HUES48 (cell line): ENCODE results near the gene ASAH2.

Experiments
- H3K27ac ChIP-seq: one replicate; pipeline ENCODE4 v1.7.0; 2013; ENCODE audit warnings: low read depth, low read length, inconsistent platforms
- H3K27me3 ChIP-seq: 2 replicates; pipeline ENCODE4 v1.6.1; 2013; ENCODE audit warnings: mild to moderate bottlenecking, low read length; ENCODE audit not compliant: control insufficient read depth, insufficient read depth
- H3K36me3 ChIP-seq: 2 replicates; pipeline ENCODE4 v1.6.1; 2013; ENCODE audit warnings: low read length; ENCODE audit not compliant: control insufficient read depth, insufficient read depth
- H3K4me1 ChIP-seq: 2 replicates; pipeline ENCODE4 v1.6.1; 2013; ENCODE audit warnings: mild to moderate bottlenecking, low read length; ENCODE audit not compliant: control insufficient read depth, insufficient read depth
- H3K4me3 ChIP-seq: 2 replicates; pipeline ENCODE4 v1.5.1; 2013; ENCODE audit warnings: mild to moderate bottlenecking, low read depth, low read length
- H3K9ac ChIP-seq: 2 replicates; pipeline ENCODE4 v1.6.1; 2013; ENCODE audit warnings: mild to moderate bottlenecking, low read depth, low read length, moderate library complexity
- H3K9me3 ChIP-seq: 2 replicates; pipeline ENCODE4 v1.6.1; 2013; ENCODE audit warnings: low read length; ENCODE audit not compliant: control insufficient read depth, insufficient read depth

ASAH2 gene

GRCh38 chr10:50251394-50251793, at the start of gene ASAH2:
Gene ASAH2, minus strand, starts transcription at chr10:50251516. Its CDS starts 2,906 bp downstream, at chr10:50248610.
- Histone ChIP-seq H3K36me3 (no peaks in the 10 kb centered on the region), H3K4me1 (no peaks in the 10 kb centered on the region), H3K27ac (no peak within 1 kb of the TSS), H3K27me3 (no peaks in the 10 kb centered on the region), H3K9me3 (no peaks in the 10 kb centered on the region), H3K9ac (no peak within 1 kb of the TSS), H3K4me3 (no peak within 1 kb of the TSS)

DNA sequence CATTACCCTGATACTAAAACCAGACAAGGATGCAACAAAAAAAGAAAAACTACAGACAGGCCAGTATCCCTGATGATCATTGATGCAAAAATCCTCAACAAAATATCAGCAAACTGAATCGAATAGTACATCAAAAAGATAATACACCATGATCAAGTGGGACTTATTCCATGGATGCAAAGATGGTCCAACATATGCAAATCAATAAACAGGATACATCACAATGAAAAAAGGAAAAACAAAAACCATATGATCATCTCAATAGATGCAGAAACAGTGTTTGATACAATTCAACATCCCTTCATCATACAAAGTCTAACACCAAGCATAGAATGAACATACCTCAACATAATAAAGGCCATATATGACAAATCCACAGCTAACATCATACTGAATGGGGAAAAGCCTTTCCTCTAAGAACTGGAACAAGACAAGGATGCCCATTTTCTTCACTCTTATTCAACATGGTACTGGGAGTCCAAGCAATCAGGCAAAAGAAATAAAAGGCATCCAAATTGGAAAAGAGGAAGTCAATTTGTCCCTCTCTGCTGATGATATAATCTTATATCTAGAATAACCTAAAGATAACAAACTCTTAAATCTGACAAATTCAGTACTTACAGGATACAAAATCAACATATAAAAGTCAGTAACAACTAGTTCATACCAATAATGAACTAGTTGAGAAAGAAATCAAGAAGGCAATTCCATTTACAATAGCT, 48.8 kb upstream of the ASAH2 start:
- Histone ChIP-seq H3K4me3 (no peak overlapping the region), H3K27ac (no peak overlapping the region), H3K9me3 (no peaks in the 10 kb centered on the region), H3K27me3 (no peaks in the 10 kb centered on the region), H3K36me3 (no peaks in the 10 kb centered on the region), H3K9ac (no peak overlapping the region), H3K4me1 (no peaks in the 10 kb centered on the region)

DNA sequence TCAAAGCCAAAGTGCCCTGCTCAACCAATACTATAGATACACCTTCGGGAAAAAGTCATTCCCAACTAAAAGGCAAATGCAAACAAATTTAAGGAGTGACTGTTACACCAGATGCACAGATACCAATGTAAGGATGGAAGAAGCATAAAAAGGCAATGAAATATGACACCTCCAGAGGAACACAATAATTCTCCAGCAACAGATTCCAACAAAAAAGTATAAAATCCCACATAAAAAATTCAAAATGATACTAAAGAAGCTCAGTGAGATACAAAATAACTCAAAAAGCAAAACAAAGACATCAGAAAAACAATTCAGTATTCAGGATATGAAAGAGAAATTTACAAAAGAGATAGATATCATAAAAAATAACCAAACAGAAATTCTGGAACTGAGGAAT, 44.1 kb upstream of the ASAH2 start:
- Histone ChIP-seq H3K9me3 (no peaks in the 10 kb centered on the region), H3K27me3 (no peaks in the 10 kb centered on the region), H3K36me3 (no peaks in the 10 kb centered on the region), H3K9ac (no peak overlapping the region), H3K4me3 (no peak overlapping the region), H3K27ac (no peak overlapping the region), H3K4me1 (no peaks in the 10 kb centered on the region)

DNA sequence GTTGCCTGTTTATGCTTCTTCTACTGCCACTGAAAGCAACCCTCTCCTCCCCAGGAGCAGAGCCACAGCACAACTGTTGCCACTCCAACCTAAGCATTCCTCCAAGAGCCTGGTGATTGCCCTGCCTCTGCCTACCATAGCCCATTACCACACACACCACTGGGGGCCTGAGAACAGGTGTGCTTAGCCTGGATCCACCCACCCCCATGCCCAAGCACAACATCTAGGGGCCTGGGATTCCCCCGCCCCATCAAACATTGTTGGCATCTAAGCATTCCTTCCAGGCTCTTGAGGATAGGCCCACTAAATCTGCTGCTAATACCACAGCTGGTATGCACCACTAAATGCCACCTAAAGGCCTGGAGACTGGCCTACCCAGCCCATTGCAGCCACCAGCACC, 43.3 kb upstream of the ASAH2 start:
- H3K9ac ChIP-seq = no peak overlapping the region
- no peaks in the 10 kb centered on the region for H3K9me3 ChIP-seq
- no peak overlapping the region for H3K27ac ChIP-seq
- H3K4me1 ChIP-seq = no peaks in the 10 kb centered on the region
- H3K36me3 ChIP-seq = no peaks in the 10 kb centered on the region
- no peaks in the 10 kb centered on the region for H3K27me3 ChIP-seq
- H3K4me3 ChIP-seq = no peak overlapping the region

DNA sequence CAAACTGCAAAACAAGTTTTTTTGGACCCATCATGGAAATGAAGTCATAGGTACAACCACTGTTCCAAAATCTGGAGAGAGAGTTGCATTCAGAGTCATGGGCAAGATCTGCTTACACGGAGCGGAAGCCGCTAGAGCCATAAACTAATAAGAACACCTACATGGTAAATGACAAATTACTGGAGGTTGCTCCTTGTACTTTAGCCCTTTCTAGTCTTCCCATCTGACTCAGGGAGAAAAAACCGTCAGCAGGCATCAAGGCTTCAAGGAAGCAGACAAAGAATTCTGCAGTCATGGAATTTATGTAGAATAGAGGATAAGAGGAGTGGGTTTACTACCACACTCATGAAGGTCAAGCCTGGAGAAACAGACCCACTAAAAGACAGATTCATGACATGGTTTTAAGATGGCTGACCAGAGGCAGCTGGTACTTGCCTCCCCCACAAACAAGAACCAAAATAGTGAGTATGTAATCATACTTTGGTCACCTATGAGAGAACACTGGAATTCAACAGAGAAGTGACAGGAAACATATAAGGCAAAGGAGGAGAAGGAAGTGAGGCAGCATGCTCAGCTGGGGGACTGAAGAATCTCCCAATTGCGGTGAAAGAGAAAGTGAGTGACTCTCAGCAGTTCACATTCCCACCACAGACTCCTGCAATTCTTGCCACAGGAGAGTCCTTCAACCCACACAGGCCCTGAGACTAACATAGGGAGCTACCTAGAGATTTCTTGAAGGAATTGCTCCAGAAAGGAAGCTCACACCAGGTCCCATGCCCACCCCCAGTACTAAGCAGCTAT, 42.4 kb upstream of the ASAH2 start:
- Histone ChIP-seq H3K4me1 (no peaks in the 10 kb centered on the region), H3K27me3 (no peaks in the 10 kb centered on the region), H3K36me3 (no peaks in the 10 kb centered on the region), H3K4me3 (no peak overlapping the region), H3K27ac (no peak overlapping the region), H3K9ac (no peak overlapping the region), H3K9me3 (no peaks in the 10 kb centered on the region)

GRCh38 chr10:50291261-50291850, 40.0 kb upstream of the ASAH2 start:
- no peaks in the 10 kb centered on the region for H3K36me3 ChIP-seq
- H3K27me3 ChIP-seq = no peaks in the 10 kb centered on the region
- no peaks in the 10 kb centered on the region for H3K9me3 ChIP-seq
- no peak overlapping the region for H3K9ac ChIP-seq
- H3K4me3 ChIP-seq = no peak overlapping the region
- no peak overlapping the region for H3K27ac ChIP-seq
- no peaks in the 10 kb centered on the region for H3K4me1 ChIP-seq

GRCh38 chr10:50289196-50289595, 37.9 kb upstream of the ASAH2 start:
- H3K9ac ChIP-seq = no peak overlapping the region
- no peak overlapping the region for H3K4me3 ChIP-seq
- no peaks in the 10 kb centered on the region for H3K9me3 ChIP-seq
- H3K4me1 ChIP-seq = no peaks in the 10 kb centered on the region
- H3K27me3 ChIP-seq = no peaks in the 10 kb centered on the region
- no peaks in the 10 kb centered on the region for H3K36me3 ChIP-seq
- no peak overlapping the region for H3K27ac ChIP-seq

GRCh38 chr10:50286996-50287803, 35.9 kb upstream of the ASAH2 start:
- Histone ChIP-seq H3K9ac (no peak overlapping the region), H3K9me3 (no peaks in the 10 kb centered on the region), H3K4me3 (no peak overlapping the region), H3K27me3 (no peaks in the 10 kb centered on the region), H3K27ac (no peak overlapping the region), H3K4me1 (no peaks in the 10 kb centered on the region), H3K36me3 (no peaks in the 10 kb centered on the region)

DNA sequence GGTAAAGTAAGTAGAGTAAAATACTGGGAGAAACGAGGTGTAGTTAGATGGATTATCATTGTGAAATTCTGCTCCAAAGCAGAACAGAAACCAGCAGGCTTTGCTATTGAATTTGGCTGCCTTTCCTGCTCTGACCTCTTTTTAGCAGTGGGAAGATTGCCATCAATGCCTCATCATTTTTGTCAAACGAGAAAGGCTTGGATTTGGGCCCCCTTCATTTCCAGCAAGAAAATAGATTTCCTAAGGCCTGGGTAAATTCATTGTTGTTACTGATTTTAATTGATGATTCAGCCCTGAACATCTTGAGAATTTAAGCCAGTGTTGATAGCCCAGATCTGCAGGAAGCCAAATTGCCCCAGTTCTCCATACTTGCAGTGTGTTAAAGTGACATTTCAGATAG, 35.2 kb upstream of the ASAH2 start:
- Histone ChIP-seq H3K4me3 (no peak overlapping the region), H3K27ac (no peak overlapping the region), H3K4me1 (no peaks in the 10 kb centered on the region), H3K27me3 (no peaks in the 10 kb centered on the region), H3K9me3 (no peaks in the 10 kb centered on the region), H3K9ac (no peak overlapping the region), H3K36me3 (no peaks in the 10 kb centered on the region)

DNA sequence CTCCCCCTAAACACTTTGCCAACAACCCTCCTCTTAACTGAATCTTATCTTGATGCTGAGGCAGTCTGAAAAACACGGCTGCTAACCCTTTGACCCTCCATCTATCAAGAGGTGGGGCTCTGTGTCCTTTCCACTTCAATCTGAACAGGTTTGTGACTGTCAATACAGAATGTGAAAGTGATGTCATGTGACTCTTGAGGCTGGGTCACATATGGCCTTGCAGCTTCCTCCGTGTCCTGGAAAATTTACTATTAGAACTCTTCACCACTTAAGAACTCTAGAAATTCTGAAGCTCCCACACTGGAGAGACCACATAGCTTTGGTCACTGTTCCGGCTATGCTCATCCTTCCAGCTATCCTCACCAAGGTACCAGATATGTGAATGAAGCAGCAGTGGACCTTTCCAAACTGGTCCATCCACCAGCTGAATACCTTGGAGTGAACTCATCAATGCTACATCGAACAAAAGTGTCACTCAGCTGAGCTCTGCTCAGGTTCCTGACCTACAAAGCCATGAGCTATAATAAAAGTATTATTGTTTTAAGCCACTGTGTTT, 30.7 kb upstream of the ASAH2 start:
- H3K4me1 ChIP-seq = peaks cover 9% of the 10 kb centered on the region

More for the DNA sequence above, 30.7 kb upstream of the ASAH2 start:
- Histone ChIP-seq H3K27ac (no peak overlapping the region), H3K4me3 (no peak overlapping the region), H3K9me3 (no peaks in the 10 kb centered on the region), H3K27me3 (no peaks in the 10 kb centered on the region), H3K36me3 (no peaks in the 10 kb centered on the region), H3K9ac (no peak overlapping the region)
